Calu3 (cell line): ENCODE results near the gene NDUFS2. TPM values are rescaled to one million over a fixed set of nuclear protein-coding genes. Genes with fewer than 3 reads are reported as not detected.
A peak's percentile ranks its signal among the peaks of the same experiment; 100 is the strongest.

Experiments
- BruUV-seq: library from RNA; stranded (reverse); fragments of 400-500 nt; replicated peaks from 2 replicates; lab custom pipeline; 2021; lab: Mats Ljungman, UMichigan
- CTCF ChIA-PET: fragments of 300-600 bp; sonication (Branson Sonifier 250); formaldehyde crosslinking; loops from one replicate; lab custom pipeline; 2022; ENCODE audit warnings: antibody characterized with exemption; lab: Charles Lee
- DNase-seq: peaks from one replicate; pipeline ENCODE4 v3.0.0; 2022
- H3K27ac Mint-ChIP-seq: one replicate; pipeline ENCODE4 v1.8.0; 2022; ENCODE audit warnings: mixed read lengths; ENCODE audit not compliant: unreplicated experiment
- H3K27me3 Mint-ChIP-seq: one replicate; pipeline ENCODE4 v1.8.0; 2022; ENCODE audit warnings: mixed read lengths; ENCODE audit not compliant: unreplicated experiment
- H3K36me3 Mint-ChIP-seq: one replicate; pipeline ENCODE4 v1.8.0; 2022; ENCODE audit warnings: mild to moderate bottlenecking, moderate library complexity, mixed read lengths; ENCODE audit not compliant: insufficient read depth, unreplicated experiment
- H3K4me1 Mint-ChIP-seq: one replicate; pipeline ENCODE4 v1.8.0; 2022; ENCODE audit warnings: mild to moderate bottlenecking, low read depth, mixed read lengths; ENCODE audit not compliant: unreplicated experiment
- H3K4me3 Mint-ChIP-seq: one replicate; pipeline ENCODE4 v1.8.0; 2022; ENCODE audit warnings: mild to moderate bottlenecking, low read depth, moderate library complexity, mixed read lengths; ENCODE audit not compliant: unreplicated experiment
- H3K9me3 Mint-ChIP-seq: one replicate; pipeline ENCODE4 v1.8.0; 2022; ENCODE audit warnings: low read depth, mixed read lengths; ENCODE audit not compliant: unreplicated experiment
- intact Hi-C: fragments of 100-400 bp; cut with micrococcal nuclease; formaldehyde crosslinking; loops from one replicate; pipeline ENCODE4 v1.10.0; 2022; ENCODE audit not compliant: unreplicated experiment
- total RNA-seq: library from RNA; stranded (reverse); gene quantifications from 2 replicates; pipeline ENCODE4 v1.2.3, GENCODE V29; 2022
- TF ChIP-seq, protein P1 (sequence below): fragments of 200-600 bp; IDR thresholded peaks from one replicate; pipeline ENCODE4 v1.8.0; 2022; ENCODE audit warnings: antibody characterized with exemption; ENCODE audit not compliant: unreplicated experiment

The NDUFS2 gene
- total RNA-seq, 1 experiment from 2014 or later, result 91.3 TPM

DNA sequence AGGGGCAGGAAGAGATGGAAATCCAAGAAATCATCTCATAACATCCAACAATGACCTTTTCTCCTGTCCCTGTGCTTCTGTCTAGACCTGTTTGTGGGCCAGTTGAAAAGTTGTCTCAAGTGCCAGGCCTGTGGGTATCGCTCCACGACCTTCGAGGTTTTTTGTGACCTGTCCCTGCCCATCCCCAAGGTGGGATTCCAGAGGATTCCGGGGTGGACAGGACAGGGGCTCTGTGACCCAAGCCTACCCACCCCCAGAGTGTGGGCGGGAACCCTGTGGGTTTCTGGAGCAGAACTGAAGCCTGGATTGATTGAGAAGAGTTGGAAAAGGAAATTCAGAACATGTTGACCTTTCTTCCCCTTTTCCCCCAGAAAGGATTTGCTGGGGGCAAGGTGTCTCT, 38.4 kb upstream of the NDUFS2 start:
- Mint-ChIP-seq H3K4me1 (peaks cover 25% of the 10 kb centered on the region), H3K36me3 (peaks cover 84% of the 10 kb centered on the region), H3K27ac (no peak overlapping the region), H3K4me3 (no peak overlapping the region), H3K9me3 (no peaks in the 10 kb centered on the region), H3K27me3 (no peaks in the 10 kb centered on the region)
- no TSS peak for BruUV-seq
- DNase-seq, result no peak
- TF ChIP-seq, protein P1, sequence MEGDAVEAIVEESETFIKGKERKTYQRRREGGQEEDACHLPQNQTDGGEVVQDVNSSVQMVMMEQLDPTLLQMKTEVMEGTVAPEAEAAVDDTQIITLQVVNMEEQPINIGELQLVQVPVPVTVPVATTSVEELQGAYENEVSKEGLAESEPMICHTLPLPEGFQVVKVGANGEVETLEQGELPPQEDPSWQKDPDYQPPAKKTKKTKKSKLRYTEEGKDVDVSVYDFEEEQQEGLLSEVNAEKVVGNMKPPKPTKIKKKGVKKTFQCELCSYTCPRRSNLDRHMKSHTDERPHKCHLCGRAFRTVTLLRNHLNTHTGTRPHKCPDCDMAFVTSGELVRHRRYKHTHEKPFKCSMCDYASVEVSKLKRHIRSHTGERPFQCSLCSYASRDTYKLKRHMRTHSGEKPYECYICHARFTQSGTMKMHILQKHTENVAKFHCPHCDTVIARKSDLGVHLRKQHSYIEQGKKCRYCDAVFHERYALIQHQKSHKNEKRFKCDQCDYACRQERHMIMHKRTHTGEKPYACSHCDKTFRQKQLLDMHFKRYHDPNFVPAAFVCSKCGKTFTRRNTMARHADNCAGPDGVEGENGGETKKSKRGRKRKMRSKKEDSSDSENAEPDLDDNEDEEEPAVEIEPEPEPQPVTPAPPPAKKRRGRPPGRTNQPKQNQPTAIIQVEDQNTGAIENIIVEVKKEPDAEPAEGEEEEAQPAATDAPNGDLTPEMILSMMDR, result no peak
- CTCF ChIA-PET, result no interaction called here
- intact Hi-C loops, result no loop called here

DNA sequence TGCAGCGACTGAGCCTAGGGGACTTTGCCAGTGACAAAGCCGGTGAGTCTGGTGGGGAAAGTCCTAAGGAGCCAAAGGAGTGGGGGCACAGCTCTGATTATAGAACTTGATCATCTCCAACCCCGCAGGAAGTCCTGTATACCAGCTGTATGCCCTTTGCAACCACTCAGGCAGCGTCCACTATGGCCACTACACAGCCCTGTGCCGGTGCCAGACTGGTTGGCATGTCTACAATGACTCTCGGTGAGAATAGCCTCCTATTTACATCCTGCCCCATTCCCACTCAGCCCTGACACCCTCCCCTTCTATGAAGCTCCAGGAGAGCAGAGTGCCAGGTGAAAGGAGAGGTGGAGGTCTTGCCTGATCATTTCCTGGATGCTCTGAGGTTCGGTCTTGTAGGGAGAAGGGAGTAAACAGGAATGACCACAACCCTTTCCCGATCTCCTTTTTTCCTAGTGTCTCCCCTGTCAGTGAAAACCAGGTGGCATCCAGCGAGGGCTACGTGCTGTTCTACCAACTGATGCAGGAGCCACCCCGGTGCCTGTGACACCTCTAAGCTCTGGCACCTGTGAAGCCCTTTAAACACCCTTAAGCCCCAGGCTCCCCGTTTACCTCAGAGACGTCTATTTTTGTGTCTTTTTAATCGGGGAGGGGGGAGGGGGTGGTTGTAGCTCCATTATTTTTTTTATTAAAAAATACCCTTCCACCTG, 37.1 kb upstream of the NDUFS2 start:
- no TSS peak for BruUV-seq
- H3K9me3 Mint-ChIP-seq, result no peaks in the 10 kb centered on the region
- H3K27me3 Mint-ChIP-seq, result no peaks in the 10 kb centered on the region
- peaks cover 15% of the 10 kb centered on the region for H3K4me1 Mint-ChIP-seq
- peaks cover 71% of the 10 kb centered on the region for H3K36me3 Mint-ChIP-seq
- DNase-seq, result no peak
- peak overlapping the region; percentile 94 for H3K27ac Mint-ChIP-seq
- CTCF ChIA-PET, result interaction anchor here (0.5 to 1.3 kb wide), 5 partner anchors 10 to 225 kb away, joined by 3 to 10 read pairs (median 7); partner anchors contain the start of genes B4GALT3 and UFC1
- TF ChIP-seq, protein P1, result no peak
- H3K4me3 Mint-ChIP-seq, result peak overlapping the region; percentile 93
- intact Hi-C loops, result no loop called here

DNA sequence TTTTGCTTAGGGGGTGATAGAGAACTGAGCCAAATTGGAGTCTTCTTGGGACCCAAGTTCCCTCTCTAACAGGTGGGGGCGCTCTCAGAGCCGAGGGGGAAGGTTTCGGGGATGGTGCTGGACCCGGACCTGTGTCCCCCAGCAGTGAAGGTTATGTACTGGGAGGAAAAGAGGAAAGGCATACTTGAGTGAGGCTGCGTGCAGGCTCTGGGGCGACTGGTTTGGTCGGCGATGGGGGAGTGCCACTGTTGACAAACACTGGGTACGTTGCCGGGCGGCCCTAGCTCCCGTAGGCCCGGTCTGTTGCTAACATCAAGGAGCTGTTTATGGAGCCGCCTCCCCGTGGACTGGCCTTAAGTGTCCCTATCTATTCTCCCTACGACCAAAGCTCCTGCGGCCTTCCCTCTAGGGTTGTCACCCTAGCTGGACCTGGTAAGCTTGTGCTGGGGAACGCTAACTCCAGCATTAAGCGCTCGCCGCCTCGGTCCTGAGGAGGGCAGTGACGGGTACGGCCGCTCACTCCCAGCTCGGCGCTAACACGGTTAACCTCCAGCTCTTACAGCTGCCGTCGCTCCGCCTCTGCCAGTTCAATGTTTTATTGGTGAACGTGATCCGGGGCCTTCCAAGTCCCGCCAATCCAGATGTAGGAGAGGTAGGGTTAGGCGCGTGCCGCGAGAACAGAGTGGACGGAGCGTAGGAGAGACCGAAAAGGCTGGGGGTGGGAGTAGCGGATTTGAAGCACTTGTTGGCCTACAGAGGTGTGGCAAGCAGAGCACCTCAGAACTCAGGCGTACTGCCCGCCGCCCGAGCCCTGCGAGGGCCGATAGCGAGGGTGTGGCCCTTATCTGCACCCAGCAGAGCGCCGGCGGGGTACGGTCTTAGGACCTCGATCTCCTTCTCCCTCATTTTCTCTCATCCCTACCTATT, 36.2 kb upstream of the NDUFS2 start, which contains the start of gene PPOX:
PPOX (plus strand) TSS at position 685 of the 927 bp plus-strand sequence. CDS start 422 bp downstream, outside the sequence.
- peaks cover 7% of the 10 kb centered on the region for H3K4me1 Mint-ChIP-seq
- H3K36me3 Mint-ChIP-seq, result peaks cover 66% of the 10 kb centered on the region
- H3K27me3 Mint-ChIP-seq, result no peaks in the 10 kb centered on the region
- H3K9me3 Mint-ChIP-seq, result no peaks in the 10 kb centered on the region
- TF ChIP-seq, protein P1, result peak; percentile 58
- H3K27ac Mint-ChIP-seq, result peak within 1 kb of the TSS; percentile 94
- H3K4me3 Mint-ChIP-seq, result peak within 1 kb of the TSS; percentile 93
- peak; percentile 96 for DNase-seq
- intact Hi-C loops, result no loop called here
- CTCF ChIA-PET, result interaction anchor here (0.5 to 1.3 kb wide), 10 partner anchors 8 to 224 kb away, joined by 3 to 10 read pairs (median 5); partner anchors contain the start of genes B4GALT3, DEDD, PCP4L1 and TOMM40L
- no TSS peak for BruUV-seq
